ENCODE results near the gene VMP1. TPM values are rescaled to one million over a fixed set of nuclear protein-coding genes. Genes with fewer than 3 reads are reported as not detected.
A peak's percentile ranks its signal among the peaks of the same experiment; 100 is the strongest.
"Not testable (repeated sequence)": the region's sequence is repeated elsewhere in the genome, so short reads cannot be mapped to it uniquely, and the experiment has no call there.

The VMP1 gene
- total RNA-seq, 2 experiments from 2014 or later: 73.6 to 81.1 TPM

GRCh38 chr17:59754552-59754951 is 47.1 kb downstream of the VMP1 start:
- Mint-ChIP-seq H3K4me3 (peak overlapping the region; percentile 1), H3K9me3 (no peaks in the 10 kb centered on the region), H3K27me3 (no peaks in the 10 kb centered on the region), H3K36me3 (ENCODE audit: low read depth) (peaks cover 34% of the 10 kb centered on the region), H3K27ac (peak overlapping the region; percentile 70), H3K4me1 (ENCODE audit: low read depth) (peaks cover 35% of the 10 kb centered on the region)
- ATAC-seq (ENCODE audit: poor library complexity): peak; percentile 25
- Histone ChIP-seq H3K4me1 (ENCODE audit: insufficient read depth, low read length) (peaks cover 15% of the 10 kb centered on the region), H3K27me3 (ENCODE audit: control insufficient read depth in 1 of 2, insufficient read depth in 2 of 2, low read length in 2 of 2) (no peaks in the 10 kb centered on the region), H3K4me3 (ENCODE audit: low read length) (no peak overlapping the region), H3K9me3 (ENCODE audit: control insufficient read depth in 1 of 2, insufficient read depth in 1 of 2, low read length in 2 of 2) (peaks cover 1 to 3% of the 10 kb centered on the region in 2 experiments), H3K36me3 (ENCODE audit: insufficient read depth, low read length) (no peaks in the 10 kb centered on the region), H3K27ac (ENCODE audit: low read depth in 1 of 2, low read length in 2 of 2) (no peak overlapping the region)
- intact Hi-C loops (cut with DNase I, micrococcal nuclease): loop anchor here (5.0 kb wide), 1 partner anchor 283 kb away; no protein-coding TSS in a partner anchor
- TF ChIP-seq, protein P1, sequence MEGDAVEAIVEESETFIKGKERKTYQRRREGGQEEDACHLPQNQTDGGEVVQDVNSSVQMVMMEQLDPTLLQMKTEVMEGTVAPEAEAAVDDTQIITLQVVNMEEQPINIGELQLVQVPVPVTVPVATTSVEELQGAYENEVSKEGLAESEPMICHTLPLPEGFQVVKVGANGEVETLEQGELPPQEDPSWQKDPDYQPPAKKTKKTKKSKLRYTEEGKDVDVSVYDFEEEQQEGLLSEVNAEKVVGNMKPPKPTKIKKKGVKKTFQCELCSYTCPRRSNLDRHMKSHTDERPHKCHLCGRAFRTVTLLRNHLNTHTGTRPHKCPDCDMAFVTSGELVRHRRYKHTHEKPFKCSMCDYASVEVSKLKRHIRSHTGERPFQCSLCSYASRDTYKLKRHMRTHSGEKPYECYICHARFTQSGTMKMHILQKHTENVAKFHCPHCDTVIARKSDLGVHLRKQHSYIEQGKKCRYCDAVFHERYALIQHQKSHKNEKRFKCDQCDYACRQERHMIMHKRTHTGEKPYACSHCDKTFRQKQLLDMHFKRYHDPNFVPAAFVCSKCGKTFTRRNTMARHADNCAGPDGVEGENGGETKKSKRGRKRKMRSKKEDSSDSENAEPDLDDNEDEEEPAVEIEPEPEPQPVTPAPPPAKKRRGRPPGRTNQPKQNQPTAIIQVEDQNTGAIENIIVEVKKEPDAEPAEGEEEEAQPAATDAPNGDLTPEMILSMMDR (IDR thresholded peaks at IDR 0.05): no peak
- peak in 4 of 14 experiments; percentile 11 to 45 (median 32) for DNase-seq
- ChIA-PET CTCF (interaction anchor here (1.4 to 5.5 kb wide), 10 partner anchors 9 to 139 kb away, joined by 5 to 83 read pairs (median 6); partner anchors contain the start of genes RPS6KB1 and TUBD1), POLR2A (interaction anchor here (0.6 to 4.0 kb wide), 6 partner anchors 28 to 139 kb away, joined by 3 to 39 read pairs (median 8); partner anchors contain the start of genes RPS6KB1 and TUBD1)

DNA sequence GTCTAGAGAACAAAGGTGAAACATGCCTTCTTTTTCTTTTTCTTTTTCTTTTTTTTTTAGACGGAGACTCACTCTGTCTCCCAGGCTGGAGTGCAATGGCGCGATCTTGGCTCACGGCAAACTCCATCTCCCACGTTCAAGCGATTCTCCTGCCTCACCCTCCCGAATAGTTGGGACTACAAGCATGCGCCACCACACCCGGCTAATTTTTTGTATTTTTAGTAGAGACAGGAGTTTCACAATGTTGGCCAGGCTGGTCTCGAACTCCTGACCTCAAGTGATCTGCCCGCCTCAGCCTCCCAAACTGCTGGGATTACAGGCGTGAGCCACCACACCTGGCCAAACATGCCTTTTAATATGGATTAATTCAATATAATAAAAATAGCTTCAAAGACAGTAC is 47.6 kb downstream of the VMP1 start:
- DNase-seq; H3K27me3 ChIP-seq (ENCODE audit: control insufficient read depth in 1 of 2, insufficient read depth in 2 of 2, low read length in 2 of 2); H3K4me3 ChIP-seq (ENCODE audit: low read length); H3K9me3 ChIP-seq (ENCODE audit: control insufficient read depth in 1 of 2, insufficient read depth in 1 of 2, low read length in 2 of 2); H3K36me3 ChIP-seq (ENCODE audit: insufficient read depth, low read length); H3K4me3 Mint-ChIP-seq; ATAC-seq (ENCODE audit: poor library complexity); H3K27ac ChIP-seq (ENCODE audit: low read depth in 1 of 2, low read length in 2 of 2); H3K9me3 Mint-ChIP-seq; H3K27me3 Mint-ChIP-seq: not testable (repeated sequence)
- Mint-ChIP-seq H3K27ac (peak overlapping the region; percentile 70), H3K36me3 (ENCODE audit: low read depth) (peaks cover 39% of the 10 kb centered on the region), H3K4me1 (ENCODE audit: low read depth) (peaks cover 35% of the 10 kb centered on the region)
- POLR2A ChIA-PET: interaction anchor here (0.6 to 4.0 kb wide), 4 partner anchors 31 to 98 kb away, joined by 3 to 39 read pairs (median 6); no protein-coding TSS in a partner anchor
- CTCF ChIA-PET: interaction anchor here (1.8 to 5.5 kb wide), 5 partner anchors 9 to 138 kb away, joined by 6 to 83 read pairs (median 34); partner anchors contain the start of genes RPS6KB1 and TUBD1
- H3K4me1 ChIP-seq (ENCODE audit: insufficient read depth, low read length): peaks cover 15% of the 10 kb centered on the region
- intact Hi-C loops (cut with DNase I, micrococcal nuclease): loop anchor here in 1 of 2 experiments (5.0 kb wide), 1 partner anchor 42 kb away; no protein-coding TSS in a partner anchor

DNA sequence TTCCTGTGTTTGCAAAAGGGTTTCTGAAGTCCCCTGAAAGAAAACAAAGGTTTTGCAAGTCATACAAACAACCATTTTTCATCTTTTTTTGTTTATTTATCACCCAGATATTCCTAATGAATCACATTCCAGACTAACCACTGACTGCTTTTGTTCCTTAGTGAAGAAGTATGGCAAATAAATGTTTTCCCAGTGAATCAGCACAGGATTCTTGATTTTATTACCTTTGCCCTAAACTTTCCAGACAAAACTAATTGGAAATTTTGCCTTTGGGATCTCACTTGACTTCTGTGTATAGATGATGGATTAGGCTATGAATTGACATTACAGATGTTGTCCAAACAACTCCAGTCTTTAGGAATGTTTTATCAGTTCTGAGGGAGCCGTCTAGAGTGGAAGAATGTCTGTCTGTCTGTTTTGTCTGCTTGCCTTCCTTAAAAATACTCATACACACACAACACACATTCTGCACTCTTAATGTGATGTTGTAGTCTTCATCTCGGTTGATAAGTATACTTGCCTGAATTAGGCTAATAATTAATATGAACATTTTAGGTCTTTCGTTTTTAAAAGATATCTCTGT is 48.9 kb downstream of the VMP1 start:
- peak overlapping the region; percentile 26 for H3K27ac Mint-ChIP-seq
- intact Hi-C loops (cut with DNase I, micrococcal nuclease): loop anchor here in 1 of 2 experiments (5.0 kb wide), 1 partner anchor 41 kb away; no protein-coding TSS in a partner anchor
- H3K4me1 Mint-ChIP-seq (ENCODE audit: low read depth): peaks cover 39% of the 10 kb centered on the region
- H3K4me1 ChIP-seq (ENCODE audit: insufficient read depth, low read length): peaks cover 15% of the 10 kb centered on the region
- peaks cover 47% of the 10 kb centered on the region for H3K36me3 Mint-ChIP-seq (ENCODE audit: low read depth)
- H3K9me3 ChIP-seq (ENCODE audit: control insufficient read depth in 1 of 2, insufficient read depth in 1 of 2, low read length in 2 of 2): peaks cover 3% of the 10 kb centered on the region in 2 experiments
- no peak for DNase-seq
- H3K4me3 ChIP-seq (ENCODE audit: low read length): no peak overlapping the region
- ChIA-PET POLR2A (interaction anchor here (0.7 kb wide), 1 partner anchor 694 kb away, joined by 6 read pairs; no protein-coding TSS in a partner anchor), CTCF (no interaction called here)
- no peaks in the 10 kb centered on the region for H3K27me3 Mint-ChIP-seq
- H3K27me3 ChIP-seq (ENCODE audit: control insufficient read depth in 1 of 2, insufficient read depth in 2 of 2, low read length in 2 of 2): no peaks in the 10 kb centered on the region
- TF ChIP-seq, protein P1 (IDR thresholded peaks at IDR 0.05): no peak
- H3K9me3 Mint-ChIP-seq: no peaks in the 10 kb centered on the region
- no peak overlapping the region for H3K27ac ChIP-seq (ENCODE audit: low read depth in 1 of 2, low read length in 2 of 2)
- ATAC-seq (ENCODE audit: poor library complexity): no peak
- H3K4me3 Mint-ChIP-seq: no peak overlapping the region
- H3K36me3 ChIP-seq (ENCODE audit: insufficient read depth, low read length): no peaks in the 10 kb centered on the region
